RWPE2 (cell line): ENCODE measurements around the gene NANOS3.

ENCODE experiments used
- ATAC-seq: fragments of 200-7000 bp; cut with Tn5 transposase; 3 replicates; pipeline ENCODE4 v1.9.1; 2021; ENCODE audit warnings: low read depth
- DNase-seq: peaks from one replicate; pipeline ENCODE4 v3.0.0-alpha.2; 2020; ENCODE audit warnings: low spot score
- H3K27ac ChIP-seq: fragments of 450-650 bp; 2 replicates; pipeline ENCODE4 v1.5.1; 2017; ENCODE audit warnings: mild to moderate bottlenecking; ENCODE audit not compliant: poor library complexity, severe bottlenecking
- H3K27me3 ChIP-seq: fragments of 250-450 bp; sonication (Bioruptor Pico); 2 replicates; pipeline ENCODE4 v1.5.1; 2021; ENCODE audit warnings: mild to moderate bottlenecking, moderate library complexity; ENCODE audit not compliant: insufficient read depth, poor library complexity, severe bottlenecking
- H3K36me3 ChIP-seq: fragments of 250-450 bp; sonication (Bioruptor Pico); 2 replicates; pipeline ENCODE4 v1.5.1; 2020; ENCODE audit warnings: low read depth, mild to moderate bottlenecking, moderate library complexity
- H3K4me1 ChIP-seq: fragments of 250-450 bp; sonication (Bioruptor Pico); 2 replicates; pipeline ENCODE4 v1.5.1; 2021; ENCODE audit warnings: mild to moderate bottlenecking, moderate library complexity; ENCODE audit not compliant: insufficient read depth, poor library complexity, severe bottlenecking
- H3K4me3 ChIP-seq: fragments of 250-450 bp; sonication (Bioruptor Pico); 2 replicates; pipeline ENCODE4 v1.5.1; 2021; ENCODE audit warnings: mild to moderate bottlenecking, moderate library complexity; ENCODE audit not compliant: severe bottlenecking
- H3K9me3 ChIP-seq: fragments of 250-450 bp; sonication (Bioruptor Pico); 2 replicates; pipeline ENCODE4 v1.5.1; 2021; ENCODE audit warnings: mild to moderate bottlenecking, moderate library complexity; ENCODE audit not compliant: severe bottlenecking
- TF ChIP-seq, protein P1 (sequence below): fragments of 450-650 bp; IDR thresholded peaks from one replicate; pipeline ENCODE4 v1.5.1; 2017; ENCODE audit warnings: mild to moderate bottlenecking, moderate library complexity; ENCODE audit not compliant: poor library complexity, severe bottlenecking

The NANOS3 gene

DNA sequence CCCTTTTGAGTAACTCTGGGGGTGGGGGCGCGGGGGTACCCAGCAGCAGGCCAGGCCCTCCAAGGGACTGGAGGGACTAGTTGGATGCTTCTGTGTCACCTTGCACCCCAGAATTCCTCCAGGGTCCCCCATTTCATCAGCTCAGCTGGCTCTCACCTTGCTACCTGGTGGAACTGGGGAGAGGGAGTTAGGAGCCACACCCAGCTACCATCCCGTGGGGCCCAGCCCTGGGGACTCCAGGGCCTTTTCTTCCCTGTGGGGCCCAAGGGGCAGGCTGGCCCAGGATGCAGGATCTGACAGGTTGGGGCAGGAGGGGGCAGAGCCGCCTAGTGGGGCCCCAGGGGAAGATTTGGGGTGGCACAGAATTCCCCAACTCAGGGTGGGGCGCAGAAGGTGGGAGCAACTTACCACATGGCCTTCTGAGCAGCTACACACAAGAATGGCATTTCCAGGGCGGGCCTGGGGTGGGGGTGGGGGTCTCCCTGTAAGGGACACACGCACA lies 32.8 kb upstream of the NANOS3 start:
- peaks cover 28% of the 10 kb centered on the region for H3K36me3 ChIP-seq
- TF ChIP-seq, protein P1, sequence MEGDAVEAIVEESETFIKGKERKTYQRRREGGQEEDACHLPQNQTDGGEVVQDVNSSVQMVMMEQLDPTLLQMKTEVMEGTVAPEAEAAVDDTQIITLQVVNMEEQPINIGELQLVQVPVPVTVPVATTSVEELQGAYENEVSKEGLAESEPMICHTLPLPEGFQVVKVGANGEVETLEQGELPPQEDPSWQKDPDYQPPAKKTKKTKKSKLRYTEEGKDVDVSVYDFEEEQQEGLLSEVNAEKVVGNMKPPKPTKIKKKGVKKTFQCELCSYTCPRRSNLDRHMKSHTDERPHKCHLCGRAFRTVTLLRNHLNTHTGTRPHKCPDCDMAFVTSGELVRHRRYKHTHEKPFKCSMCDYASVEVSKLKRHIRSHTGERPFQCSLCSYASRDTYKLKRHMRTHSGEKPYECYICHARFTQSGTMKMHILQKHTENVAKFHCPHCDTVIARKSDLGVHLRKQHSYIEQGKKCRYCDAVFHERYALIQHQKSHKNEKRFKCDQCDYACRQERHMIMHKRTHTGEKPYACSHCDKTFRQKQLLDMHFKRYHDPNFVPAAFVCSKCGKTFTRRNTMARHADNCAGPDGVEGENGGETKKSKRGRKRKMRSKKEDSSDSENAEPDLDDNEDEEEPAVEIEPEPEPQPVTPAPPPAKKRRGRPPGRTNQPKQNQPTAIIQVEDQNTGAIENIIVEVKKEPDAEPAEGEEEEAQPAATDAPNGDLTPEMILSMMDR = peak; percentile 23
- H3K4me1 ChIP-seq = peaks cover 25% of the 10 kb centered on the region
- DNase-seq (peak; percentile 92), ATAC-seq (peak; percentile 22)
- peak overlapping the region; percentile 98 for H3K27ac ChIP-seq
- peak overlapping the region; percentile 88 for H3K4me3 ChIP-seq
- no peaks in the 10 kb centered on the region for H3K9me3 ChIP-seq
- H3K27me3 ChIP-seq = no peaks in the 10 kb centered on the region

DNA sequence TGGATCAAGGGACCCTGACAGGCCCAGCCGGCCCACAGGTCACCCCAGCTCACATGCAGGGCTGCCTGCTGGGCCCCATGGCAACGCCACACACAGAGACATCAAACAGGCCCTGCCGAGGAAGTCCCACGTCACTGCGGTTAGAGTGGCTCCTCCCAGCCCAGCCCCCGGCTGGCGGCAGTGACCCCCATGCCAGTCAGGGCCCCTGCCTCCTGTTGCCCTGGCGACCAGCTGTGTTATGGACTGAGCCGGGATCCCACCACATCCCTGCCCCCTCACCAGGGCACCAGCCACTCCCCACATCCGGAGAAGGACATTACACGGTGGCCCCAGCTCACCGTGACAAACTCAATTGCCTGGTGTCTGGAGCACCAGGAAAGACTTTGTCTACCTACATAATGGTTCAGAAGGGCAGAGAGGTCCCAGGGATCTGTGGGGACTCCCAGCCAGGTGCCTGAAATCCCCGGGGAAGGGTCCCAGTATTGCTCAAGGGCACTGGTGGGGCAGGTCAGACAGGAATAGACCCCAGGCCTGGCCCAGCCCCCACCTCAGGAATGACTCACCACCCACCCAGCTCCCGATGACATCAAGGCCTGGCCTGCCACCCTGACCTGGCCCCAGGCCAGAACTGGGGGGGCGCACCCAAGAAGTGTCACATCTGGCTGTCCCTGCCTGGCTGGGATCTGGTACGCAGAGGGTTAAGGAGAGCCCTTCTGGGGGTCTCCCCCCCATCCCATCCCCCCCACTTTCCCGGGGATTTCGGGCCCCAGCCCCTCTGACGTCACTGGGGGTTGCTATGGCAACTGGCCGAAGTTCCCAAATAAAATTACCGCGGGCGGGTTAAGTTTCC lies 30.2 kb upstream of the NANOS3 start:
- H3K27ac ChIP-seq = peak overlapping the region; percentile 98
- TF ChIP-seq, protein P1 = no peak
- H3K36me3 ChIP-seq = peaks cover 2% of the 10 kb centered on the region
- H3K4me1 ChIP-seq = peaks cover 40% of the 10 kb centered on the region
- no peaks in the 10 kb centered on the region for H3K27me3 ChIP-seq
- H3K9me3 ChIP-seq = no peaks in the 10 kb centered on the region
- H3K4me3 ChIP-seq = peak overlapping the region; percentile 35
- DNase-seq (no peak), ATAC-seq (peak; percentile 10)

- peaks cover 49% of the 10 kb centered on the region for H3K4me1 ChIP-seq
- no peaks in the 10 kb centered on the region for H3K36me3 ChIP-seq
- peak overlapping the region; percentile 98 for H3K27ac ChIP-seq
- H3K27me3 ChIP-seq = no peaks in the 10 kb centered on the region
- H3K9me3 ChIP-seq = no peaks in the 10 kb centered on the region
- TF ChIP-seq, protein P1 = peak; percentile 0
- peak overlapping the region; percentile 35 for H3K4me3 ChIP-seq
- peak; percentile 37 for ATAC-seq
- DNase-seq = peak; percentile 95
Observed at GRCh38 chr19:13847407-13848339, 29.3 kb upstream of the NANOS3 start.

DNA sequence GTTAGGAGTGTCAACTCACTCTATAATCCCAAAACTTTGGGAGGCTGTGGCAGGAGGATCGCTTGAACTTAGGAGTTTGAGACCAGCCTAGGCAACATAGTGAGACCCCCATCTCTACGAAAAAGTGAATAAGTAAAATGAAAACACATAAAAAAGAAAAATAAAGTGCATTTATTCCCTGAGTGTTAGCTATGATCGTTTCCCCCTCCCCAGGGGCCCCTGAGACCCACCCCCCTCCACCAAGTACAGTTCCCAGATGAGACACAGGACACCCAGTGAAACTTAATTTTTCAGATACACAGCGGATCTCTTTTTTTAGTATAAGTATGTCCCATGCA lies 28.6 kb upstream of the NANOS3 start:
- Histone ChIP-seq H3K27ac (peak overlapping the region; percentile 98), H3K4me3 (no peak overlapping the region), H3K4me1 (peaks cover 55% of the 10 kb centered on the region), H3K9me3 (no peaks in the 10 kb centered on the region), H3K36me3 (no peaks in the 10 kb centered on the region), H3K27me3 (no peaks in the 10 kb centered on the region)
- TF ChIP-seq, protein P1 = no peak
- ATAC-seq (no peak), DNase-seq (no peak)
